ENCODE data around the gene PRPF40B.
"Not testable (repeated sequence)": the region's sequence is repeated elsewhere in the genome, so short reads cannot be mapped to it uniquely, and the experiment has no call there.

GRCh38 chr12:49610785-49611184 lies 12.6 kb upstream of the PRPF40B start:
- TF ChIP-seq CTCF (IDR thresholded peaks at IDR 0.05); ZFX (IDR thresholded peaks at IDR 0.05; ENCODE audit: borderline replicate concordance): not testable (repeated sequence)
